IMR-90 (cell line): ENCODE measurements around the gene CEBPB. TPM values are rescaled to one million over a fixed set of nuclear protein-coding genes. Genes with fewer than 3 reads are reported as not detected.

ENCODE experiments used
- ATAC-seq: fragments of 200-7000 bp; cut with Tn5 transposase; 2 replicates; pipeline ENCODE4 v1.9.1; 2020; ENCODE audit warnings: low read depth, mild to moderate bottlenecking, moderate library complexity
- BruUV-seq: library from RNA; stranded (reverse); fragments of 400-500 nt; replicated peaks from 2 replicates; lab custom pipeline; 2021; lab: Mats Ljungman, UMichigan
- CTCF ChIA-PET: fragments of 300-600 bp; formaldehyde crosslinking; extraction: SDS; loops from one replicate; lab custom pipeline; 2021; ENCODE audit warnings: antibody characterized with exemption; lab: Yijun Ruan, JAX
- POLR2A ChIA-PET: fragments of 300-600 bp; sonication (Branson Sonifier 250); formaldehyde crosslinking; loops from one replicate; lab custom pipeline; 2022; ENCODE audit warnings: antibody characterized with exemption; ENCODE audit not compliant: unreplicated experiment; lab: Charles Lee
- DNase-seq: peaks from one replicate; pipeline ENCODE4 v3.0.0; 2013
- H2AFZ ChIP-seq: replicated peaks from 2 replicates; pipeline ENCODE3; 2013; ENCODE audit warnings: low read length, mild to moderate bottlenecking; ENCODE audit not compliant: poor library complexity
- H2AK5ac ChIP-seq: 2 replicates; pipeline ENCODE4 v1.6.1; 2013; ENCODE audit warnings: low read depth, low read length, inconsistent platforms
- H2AK9ac ChIP-seq: replicated peaks from 2 replicates; pipeline ENCODE3; 2013; ENCODE audit warnings: mild to moderate bottlenecking, low read depth, low read length, moderate library complexity; ENCODE audit not compliant: poor library complexity
- H2BK120ac ChIP-seq: 2 replicates; pipeline ENCODE4 v1.6.1; 2013; ENCODE audit warnings: low read depth, low read length, inconsistent platforms
- H2BK15ac ChIP-seq: 3 replicates; pipeline ENCODE4 v1.6.1; 2013; ENCODE audit warnings: low read depth, low read length, inconsistent platforms
- H2BK20ac ChIP-seq: 2 replicates; pipeline ENCODE4 v1.6.1; 2013; ENCODE audit warnings: low read depth, mild to moderate bottlenecking, inconsistent platforms, low read length, moderate library complexity
- H2BK5ac ChIP-seq: 2 replicates; pipeline ENCODE4 v1.6.1; 2013; ENCODE audit warnings: mild to moderate bottlenecking, low read depth, low read length, inconsistent platforms; ENCODE audit not compliant: poor library complexity, severe bottlenecking
- H3K14ac ChIP-seq: replicated peaks from 2 replicates; pipeline ENCODE4 v1.6.1; 2013; ENCODE audit warnings: low read depth, low read length, inconsistent platforms
- H3K18ac ChIP-seq: 2 replicates; pipeline ENCODE4 v1.6.1; 2013; ENCODE audit warnings: low read depth, low read length, control low read depth
- H3K23ac ChIP-seq: 2 replicates; pipeline ENCODE4 v1.6.1; 2013; ENCODE audit warnings: low read depth, low read length, inconsistent platforms
- H3K27ac ChIP-seq: 2 replicates; pipeline ENCODE4 v1.5.1; 2013; ENCODE audit warnings: mild to moderate bottlenecking, control low read depth, low read length; ENCODE audit not compliant: insufficient read depth
- H3K27me3 ChIP-seq: 2 replicates; pipeline ENCODE4 v1.6.1; 2013; ENCODE audit warnings: low read length; ENCODE audit not compliant: control insufficient read depth, insufficient read depth
- H3K36me3 ChIP-seq: 2 replicates; pipeline ENCODE4 v1.6.1; 2013; ENCODE audit warnings: low read length, mixed read lengths; ENCODE audit not compliant: control insufficient read depth, insufficient read depth
- H3K4ac ChIP-seq: 2 replicates; pipeline ENCODE4 v1.6.1; 2013; ENCODE audit warnings: low read depth, low read length, inconsistent platforms
- H3K4me1 ChIP-seq: 2 replicates; pipeline ENCODE4 v1.6.1; 2013; ENCODE audit warnings: low read length, mixed read lengths; ENCODE audit not compliant: control insufficient read depth, insufficient read depth
- H3K4me2 ChIP-seq: 2 replicates; pipeline ENCODE4 v1.6.1; 2013; ENCODE audit warnings: low read depth, mild to moderate bottlenecking, control low read depth, low read length, moderate library complexity
- H3K4me3 ChIP-seq: 2 replicates; pipeline ENCODE4 v1.5.1; 2013; ENCODE audit warnings: low read depth, mild to moderate bottlenecking, control low read depth, low read length, moderate library complexity; ENCODE audit not compliant: insufficient read depth
- H3K56ac ChIP-seq: 2 replicates; pipeline ENCODE4 v1.6.1; 2013; ENCODE audit warnings: low read length, inconsistent platforms; ENCODE audit not compliant: insufficient read depth; ENCODE audit errors: extremely low read depth
- H3K79me1 ChIP-seq, 2 experiments: 2 replicates each; pipeline ENCODE4 v1.6.1; 2013; ENCODE audit warnings: low read length in 2 of 2, inconsistent platforms in 1 of 2, low read depth in 1 of 2
- H3K9ac ChIP-seq: 2 replicates; pipeline ENCODE4 v1.6.1; 2013; ENCODE audit warnings: low read depth, low read length, control low read depth
- H3K9me1 ChIP-seq: 2 replicates; pipeline ENCODE4 v1.6.1; 2013; ENCODE audit warnings: low read length, inconsistent platforms; ENCODE audit not compliant: insufficient read depth
- H3K9me3 ChIP-seq: 2 replicates; pipeline ENCODE4 v1.6.1; 2013; ENCODE audit warnings: low read length; ENCODE audit not compliant: control insufficient read depth, insufficient read depth
- H4K20me1 ChIP-seq: 2 replicates; pipeline ENCODE4 v1.6.1; 2013; ENCODE audit warnings: low read length, inconsistent platforms; ENCODE audit not compliant: insufficient read depth
- H4K5ac ChIP-seq: 2 replicates; pipeline ENCODE4 v1.6.1; 2013; ENCODE audit warnings: mild to moderate bottlenecking, low read depth, low read length, control low read depth
- H4K8ac ChIP-seq, 2 experiments: 2 replicates each; pipeline ENCODE4 v1.6.1; 2013; ENCODE audit warnings: low read depth in 2 of 2, low read length in 2 of 2, control low read depth in 1 of 2, inconsistent platforms in 1 of 2
- H4K91ac ChIP-seq: 2 replicates; pipeline ENCODE4 v1.6.1; 2013; ENCODE audit warnings: low read depth, low read length, inconsistent platforms; ENCODE audit not compliant: insufficient read depth
- BHLHE40 ChIP-seq: fragments of 150-350 bp; IDR thresholded peaks from 2 replicates; pipeline ENCODE4 v1.6.1; 2016; ENCODE audit warnings: mild to moderate bottlenecking, low read depth, low read length
- CEBPB ChIP-seq: IDR thresholded peaks from 2 replicates; pipeline ENCODE4 v1.6.1; 2012; ENCODE audit warnings: low read depth, low read length, improper control_type of control experiment
- FOS ChIP-seq: fragments of 150-350 bp; IDR thresholded peaks from 2 replicates; pipeline ENCODE4 v1.6.1; 2016; ENCODE audit warnings: low read depth, low read length
- MAFK ChIP-seq: IDR thresholded peaks from 2 replicates; pipeline ENCODE4 v1.6.1; 2012; ENCODE audit warnings: low read depth, low read length, improper control_type of control experiment
- MAZ ChIP-seq: IDR thresholded peaks from 2 replicates; pipeline ENCODE4 v1.6.1; 2012; ENCODE audit warnings: low read depth, mild to moderate bottlenecking, low read length, improper control_type of control experiment, moderate library complexity, borderline replicate concordance
- MXI1 ChIP-seq: IDR thresholded peaks from 2 replicates; pipeline ENCODE4 v1.6.1; 2012; ENCODE audit warnings: low read depth, mild to moderate bottlenecking, low read length, moderate library complexity, borderline replicate concordance
- NFE2L2 ChIP-seq: fragments of 150-350 bp; IDR thresholded peaks from 2 replicates; pipeline ENCODE4 v1.6.1; 2016; ENCODE audit warnings: low read depth, mild to moderate bottlenecking, low read length
- POLR2A ChIP-seq: IDR thresholded peaks from 2 replicates; pipeline ENCODE4 v1.6.1; 2012; ENCODE audit warnings: mild to moderate bottlenecking, low read depth, low read length
- RAD21 ChIP-seq: IDR thresholded peaks from 2 replicates; pipeline ENCODE4 v1.6.1; 2012; ENCODE audit warnings: low read length, improper control_type of control experiment
- RCOR1 ChIP-seq: IDR thresholded peaks from 2 replicates; pipeline ENCODE4 v1.6.1; 2012; ENCODE audit warnings: mild to moderate bottlenecking, low read length, improper control_type of control experiment; ENCODE audit not compliant: insufficient replicate concordance
- SMC3 ChIP-seq: fragments of 150-350 bp; IDR thresholded peaks from 2 replicates; pipeline ENCODE4 v1.6.1; 2016; ENCODE audit warnings: low read depth, mild to moderate bottlenecking, antibody characterized with exemption, low read length, moderate library complexity
- WGBS, 2 experiments: methylation state at CpG; one replicate each; pipeline versions ENCODE4 v1.1.5 to v1.1.7; 2013; ENCODE audit warnings: missing lambda C conversion rate in 2 of 2; ENCODE audit not compliant: insufficient read length in 1 of 2; ENCODE audit errors: extremely low coverage in 2 of 2; 5-methylcytosine and 5-hydroxymethylcytosine counted together
- dilution Hi-C: fragments of 300-500 bp; cut with HindIII; formaldehyde crosslinking; loops from one replicate; pipeline ENCODE4 v1.14.3; 2018; ENCODE audit warnings: low sequenced_read_pairs; ENCODE audit not compliant: unreplicated experiment
- in situ Hi-C: fragments of 300-500 bp; cut with MboI; formaldehyde crosslinking; loops from 3 replicates; pipeline ENCODE4 v1.14.3; 2019; ENCODE audit warnings: low sequenced_read_pairs, inconsistent platforms, mixed read lengths
- intact Hi-C: fragments of 100-400 bp; cut with micrococcal nuclease; formaldehyde crosslinking; loops from 2 replicates; pipeline ENCODE4 v1.10.0; 2022
- polyA plus RNA-seq, 3 experiments: library from polyadenylated mRNA; depleted of rRNA; stranded (reverse); fragments of >200 nt; gene quantifications; 2 replicates each; pipeline ENCODE4 v1.2.3, GENCODE V29; 2012; ENCODE audit warnings: low replicate concordance in 1 of 3
- total RNA-seq: library from RNA; depleted of rRNA; stranded (reverse); fragments of >200 nt; gene quantifications from 2 replicates; pipeline ENCODE4 v1.2.3, GENCODE V29; 2012
- TF ChIP-seq, protein P1 (sequence below): fragments of 150-350 bp; IDR thresholded peaks from 2 replicates; pipeline ENCODE4 v1.6.1; 2016; ENCODE audit warnings: low read depth, mild to moderate bottlenecking, low read length, moderate library complexity, borderline replicate concordance
- TF ChIP-seq, protein P2 (sequence below): fragments of 150-350 bp; IDR thresholded peaks from 2 replicates; pipeline ENCODE4 v1.6.1; 2017; ENCODE audit warnings: mild to moderate bottlenecking, antibody characterized with exemption, low read length, low read depth

CEBPB gene
- total and polyA plus RNA-seq, 2 of the 4 experiments (the other 2 are of a cell fraction): 3.4 to 17.4 TPM

DNA sequence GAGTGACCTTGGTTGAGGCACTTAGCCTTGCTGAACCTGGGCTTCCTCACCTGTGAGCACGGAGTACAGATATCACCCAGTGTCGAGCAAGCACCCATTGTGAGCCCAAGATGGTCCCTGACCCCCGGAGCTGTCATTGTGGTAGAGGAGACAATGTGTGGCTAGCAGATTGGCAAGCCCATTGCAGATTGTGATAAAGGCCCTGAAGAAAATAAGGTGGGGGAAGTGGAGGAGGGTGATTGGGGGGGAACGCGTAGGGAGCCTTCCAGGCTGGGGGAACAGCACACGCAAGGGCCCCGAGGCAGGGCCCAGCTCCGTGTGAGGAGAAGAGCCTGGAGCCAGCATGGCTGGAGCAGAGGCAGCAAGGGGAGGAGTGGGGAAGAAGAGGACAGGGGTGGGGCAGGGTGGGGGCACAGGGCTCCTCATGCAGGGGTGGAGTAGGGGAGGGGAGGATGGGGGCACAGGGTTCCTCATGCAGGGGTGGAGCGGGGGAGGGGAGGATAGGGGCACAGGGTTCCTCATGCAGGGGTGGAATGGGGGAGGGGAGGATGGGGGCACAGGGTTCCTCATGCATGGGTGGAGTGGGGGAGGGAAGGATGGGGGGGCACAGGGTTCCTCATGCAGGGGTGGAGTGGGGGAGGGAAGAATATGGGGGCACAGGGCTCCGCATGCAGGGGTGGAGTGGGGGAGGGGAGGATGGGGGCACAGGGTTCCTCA is 7.0 kb downstream of the CEBPB start:
- CTCF ChIA-PET: no interaction called here

More for the DNA sequence above, 7.0 kb downstream of the CEBPB start:
- Histone ChIP-seq H3K9me3 (peaks cover 3% of the 10 kb centered on the region; the same call in 1 of the 2 replicates), H2BK120ac (no peak overlapping the region; the same call in 1 of the 2 replicates), H3K4me3 (no peak overlapping the region), H3K36me3 (peaks cover 31% of the 10 kb centered on the region), H3K4ac (0 out of 2 replicates have a peak overlapping the region, but pooled peaks have one; percentile 41), H2AK5ac (peak overlapping the region; percentile 3; the same call in 1 of the 2 replicates), H3K56ac (no peak overlapping the region), H2BK15ac (no peak overlapping the region; the same call in 2 of the 3 replicates), H3K4me1 (peaks cover 11% of the 10 kb centered on the region), H2BK20ac (no peak overlapping the region), H2BK5ac (no peak overlapping the region), H4K8ac (no peak overlapping the region), H3K27ac (no peak overlapping the region), H2AK9ac (no peak overlapping the region), H4K20me1 (peaks cover 44% of the 10 kb centered on the region), H3K9ac (no peak overlapping the region), H3K27me3 (no peaks in the 10 kb centered on the region), H2AFZ (peak overlapping the region; percentile 5), H3K18ac (no peak overlapping the region), H3K9me1 (peaks cover 10% of the 10 kb centered on the region), H3K23ac (no peak overlapping the region), H4K91ac (no peak overlapping the region), H4K5ac (no peak overlapping the region), H3K4me2 (no peak overlapping the region), H3K14ac (no peak overlapping the region), H3K79me1 (peaks cover 8 to 50% of the 10 kb centered on the region in 2 experiments)
- in situ Hi-C loops (no loop called here), dilution Hi-C loops (no loop called here), intact Hi-C loops (no loop called here)
- no peak for DNase-seq
- no peak for ATAC-seq
- TF ChIP-seq, protein P1, sequence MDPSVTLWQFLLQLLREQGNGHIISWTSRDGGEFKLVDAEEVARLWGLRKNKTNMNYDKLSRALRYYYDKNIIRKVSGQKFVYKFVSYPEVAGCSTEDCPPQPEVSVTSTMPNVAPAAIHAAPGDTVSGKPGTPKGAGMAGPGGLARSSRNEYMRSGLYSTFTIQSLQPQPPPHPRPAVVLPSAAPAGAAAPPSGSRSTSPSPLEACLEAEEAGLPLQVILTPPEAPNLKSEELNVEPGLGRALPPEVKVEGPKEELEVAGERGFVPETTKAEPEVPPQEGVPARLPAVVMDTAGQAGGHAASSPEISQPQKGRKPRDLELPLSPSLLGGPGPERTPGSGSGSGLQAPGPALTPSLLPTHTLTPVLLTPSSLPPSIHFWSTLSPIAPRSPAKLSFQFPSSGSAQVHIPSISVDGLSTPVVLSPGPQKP: no peak
- TF ChIP-seq RCOR1: no peak
- no peak for TF ChIP-seq MAZ
- TF ChIP-seq RAD21: no peak
- no peak for TF ChIP-seq CEBPB
- TF ChIP-seq NFE2L2: no peak
- TF ChIP-seq POLR2A: no peak
- no peak for TF ChIP-seq MXI1
- TF ChIP-seq SMC3: no peak
- TF ChIP-seq, protein P2, sequence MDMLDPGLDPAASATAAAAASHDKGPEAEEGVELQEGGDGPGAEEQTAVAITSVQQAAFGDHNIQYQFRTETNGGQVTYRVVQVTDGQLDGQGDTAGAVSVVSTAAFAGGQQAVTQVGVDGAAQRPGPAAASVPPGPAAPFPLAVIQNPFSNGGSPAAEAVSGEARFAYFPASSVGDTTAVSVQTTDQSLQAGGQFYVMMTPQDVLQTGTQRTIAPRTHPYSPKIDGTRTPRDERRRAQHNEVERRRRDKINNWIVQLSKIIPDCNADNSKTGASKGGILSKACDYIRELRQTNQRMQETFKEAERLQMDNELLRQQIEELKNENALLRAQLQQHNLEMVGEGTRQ: no peak
- TF ChIP-seq MAFK: no peak
- no peak for TF ChIP-seq BHLHE40
- no peak for TF ChIP-seq FOS
- BruUV-seq: no TSS peak
- POLR2A ChIA-PET: interaction anchor here (0.6 kb wide), 1 partner anchor 79 kb away, joined by 4 read pairs; no protein-coding TSS in a partner anchor
- 92% methylated on average over 5 of the region's 10 CpGs; no CpG with 5 or more reads in 1 of the 2 experiments for WGBS, 2 experiments
